K562 (cell line): ENCODE measurements around the gene TMEM141. TPM values are rescaled to one million over a fixed set of nuclear protein-coding genes. Genes with fewer than 3 reads are reported as not detected.

Source experiments
- ATAC-seq: fragments of 200-7000 bp; cut with Tn5 transposase; 3 replicates; pipeline ENCODE4 v1.9.1; 2020; ENCODE audit warnings: moderate library complexity
- BruUV-seq: library from RNA; stranded (reverse); fragments of 400-500 nt; replicated peaks from 2 replicates; lab custom pipeline; 2021; lab: Mats Ljungman, UMichigan
- CTCF ChIA-PET: fragments of 300-600 bp; formaldehyde crosslinking; extraction: SDS; loops from one replicate; lab custom pipeline; 2021; ENCODE audit warnings: low intra/inter-chr PET ratio; lab: Yijun Ruan, JAX
- POLR2A ChIA-PET: fragments of 300-600, 350-650 bp; sonication (Branson Sonifier 250); formaldehyde crosslinking; extraction: SDS; loops from one replicate; lab custom pipeline; 2021; ENCODE audit warnings: antibody characterized with exemption, inconsistent platforms; lab: Yijun Ruan, JAX
- DNase-seq, 4 experiments: peaks; one replicate each; pipeline versions ENCODE4 v3.0.0 to v3.0.0-alpha.2; 2011 to 2018; ENCODE audit warnings: low spot score in 3 of 4, mixed read lengths in 3 of 4; ENCODE audit errors: extremely low read depth in 1 of 4
- FAIRE-seq: peaks from 2 replicates; lab custom pipeline; 2011; peaks lifted over from hg19 to GRCh38; lab: Jason Lieb, UNC
- H2AFZ ChIP-seq: 2 replicates; pipeline ENCODE4 v1.6.0; 2011; ENCODE audit warnings: low read depth, low read length, control low read depth, inconsistent platforms
- H3K27ac ChIP-seq: fragments of 200-600 bp; 3 replicates; pipeline ENCODE4 v1.8.0; 2011; ENCODE audit warnings: low read depth, mild to moderate bottlenecking, control low read depth, inconsistent platforms, low read length, moderate library complexity, mixed read lengths; ENCODE audit errors: extremely low read depth
- H3K27me3 ChIP-seq, 2 experiments: fragments of 300-600 bp in 1 of 2; 2 replicates in 1 of 2; 3 replicates in 1 of 2; pipeline versions ENCODE4 v1.6.0 to v1.8.0; 2011; ENCODE audit warnings: inconsistent platforms in 2 of 2, low read length in 2 of 2, mild to moderate bottlenecking in 1 of 2, mixed read lengths in 1 of 2, moderate library complexity in 1 of 2; ENCODE audit not compliant: control insufficient read depth in 2 of 2, insufficient read depth in 2 of 2
- H3K36me3 ChIP-seq: fragments of 300-600 bp; 3 replicates; pipeline ENCODE4 v1.8.0; 2011; ENCODE audit warnings: mild to moderate bottlenecking, low read length, inconsistent platforms; ENCODE audit not compliant: control insufficient read depth, insufficient read depth
- H3K4me1 ChIP-seq, 2 experiments: fragments of 200-600 bp in 1 of 2; replicated peaks in 1 of 2; 2 replicates in 1 of 2; 3 replicates in 1 of 2; pipeline versions ENCODE4 v1.5.1 to v1.8.0; 2011; ENCODE audit warnings: inconsistent platforms in 2 of 2, low read length in 2 of 2, mild to moderate bottlenecking in 1 of 2, mixed read lengths in 1 of 2, moderate library complexity in 1 of 2; ENCODE audit not compliant: control insufficient read depth in 2 of 2, insufficient read depth in 2 of 2
- H3K4me2 ChIP-seq: 2 replicates; pipeline ENCODE4 v1.6.1; 2011; ENCODE audit warnings: low read length, control low read depth, inconsistent platforms, mixed read lengths; ENCODE audit not compliant: insufficient read depth
- H3K4me3 ChIP-seq: fragments of 200-600 bp; sonication (generic), shearing (Covaris generic); 2 replicates; pipeline ENCODE4 v1.5.1; 2016; ENCODE audit warnings: control low read depth, inconsistent platforms
- H3K79me2 ChIP-seq: fragments of 200-600 bp; 3 replicates; pipeline ENCODE4 v1.8.0; 2011; ENCODE audit warnings: low read length, inconsistent platforms; ENCODE audit not compliant: control insufficient read depth, insufficient read depth
- H3K9ac ChIP-seq, 2 experiments: 2 replicates each; pipeline versions ENCODE4 v1.6.0 to v1.6.1; 2011; ENCODE audit warnings: low read depth in 2 of 2, low read length in 2 of 2, control low read depth in 1 of 2, inconsistent platforms in 1 of 2, mild to moderate bottlenecking in 1 of 2, mixed read lengths in 1 of 2; ENCODE audit not compliant: insufficient read depth in 1 of 2
- H3K9me1 ChIP-seq: one replicate; pipeline ENCODE4 v1.6.0; 2011; ENCODE audit warnings: inconsistent platforms, mild to moderate bottlenecking, low read length, moderate library complexity; ENCODE audit not compliant: control insufficient read depth, insufficient read depth
- H3K9me3 ChIP-seq: replicated peaks from 2 replicates; pipeline ENCODE4 v1.5.1; 2011; ENCODE audit warnings: low read depth, low read length, inconsistent platforms; ENCODE audit not compliant: control insufficient read depth, insufficient read depth
- H4K20me1 ChIP-seq: replicated peaks from 2 replicates; pipeline ENCODE4 v1.6.1; 2011; ENCODE audit warnings: low read length, inconsistent platforms, mixed read lengths; ENCODE audit not compliant: control insufficient read depth, insufficient read depth
- CBFA2T2 ChIP-seq: fragments of 450-650 bp; conservative IDR thresholded peaks from 2 replicates; pipeline ENCODE4 v1.6.1; 2017; ENCODE audit warnings: mild to moderate bottlenecking
- CBFA2T3 ChIP-seq: fragments of 450-650 bp; IDR thresholded peaks from 2 replicates; pipeline ENCODE4 v1.6.1; 2017
- CBX3 ChIP-seq, 2 experiments: IDR thresholded peaks; 1 replicate in 1 of 2; 2 replicates in 1 of 2; pipeline ENCODE4 v1.6.1; 2012; ENCODE audit warnings: inconsistent platforms in 2 of 2, low read length in 2 of 2, borderline replicate concordance in 1 of 2, control low read depth in 1 of 2
- CBX5 ChIP-seq: IDR thresholded peaks from 2 replicates; pipeline ENCODE4 v1.6.1; 2014; ENCODE audit warnings: low read depth, borderline replicate concordance
- CHD2 ChIP-seq: IDR thresholded peaks from 2 replicates; pipeline ENCODE4 v1.6.1; 2011; ENCODE audit warnings: low read depth, low read length
- CREM ChIP-seq: IDR thresholded peaks from 2 replicates; pipeline ENCODE4 v1.6.1; 2014; ENCODE audit warnings: antibody characterized with exemption, low read depth
- FOXJ2 ChIP-seq: fragments of 200-800 bp; sonication (Bioruptor generic); IDR thresholded peaks from 2 replicates; pipeline ENCODE4 v1.6.1; 2016; ENCODE audit warnings: missing genetic modification characterization, missing compliant biosample characterization
- GATAD2A ChIP-seq: fragments of 450-650 bp; IDR thresholded peaks from 2 replicates; pipeline ENCODE4 v1.6.1; 2017
- GTF2B ChIP-seq: IDR thresholded peaks from 2 replicates; pipeline ENCODE4 v1.6.1; 2011; ENCODE audit not compliant: insufficient read length; ENCODE audit errors: extremely low read depth
- MAFK ChIP-seq: IDR thresholded peaks from 2 replicates; pipeline ENCODE4 v1.6.1; 2011; ENCODE audit warnings: low read length, improper control_type of control experiment
- MAX ChIP-seq: sonication (generic); formaldehyde crosslinking; IDR thresholded peaks from 2 replicates; pipeline ENCODE4 v1.9.0; 2022; ENCODE audit warnings: mild to moderate bottlenecking, missing genetic modification reagents
- MAZ ChIP-seq, 2 experiments: fragments of 450-650 bp in 1 of 2; sonication (generic) in 1 of 2; formaldehyde crosslinking; IDR thresholded peaks in 1 of 2; conservative IDR thresholded peaks in 1 of 2; 2 replicates each; pipeline versions ENCODE4 v1.4.0 to v1.5.0; 2020; ENCODE audit warnings: mild to moderate bottlenecking in 1 of 2, missing genetic modification reagents in 1 of 2
- NFE2 ChIP-seq: IDR thresholded peaks from 2 replicates; pipeline ENCODE4 v1.6.1; 2014; ENCODE audit warnings: antibody characterized with exemption, low read depth
- NKRF ChIP-seq: fragments of 450-650 bp; IDR thresholded peaks from 2 replicates; pipeline ENCODE4 v1.6.1; 2016; ENCODE audit warnings: borderline replicate concordance
- TEAD1 ChIP-seq, 2 experiments: fragments of 450-650 bp in 1 of 2; sonication (generic) in 1 of 2; formaldehyde crosslinking; IDR thresholded peaks; 2 replicates each; pipeline versions ENCODE4 v1.4.0 to v1.8.0; 2020 to 2022; ENCODE audit warnings: mild to moderate bottlenecking in 2 of 2, missing genetic modification reagents in 1 of 2
- TRIM24 ChIP-seq, 2 experiments: fragments of 450-650 bp; IDR thresholded peaks; 2 replicates each; pipeline ENCODE4 v1.6.1; 2016
- YY1 ChIP-seq, 3 experiments: IDR thresholded peaks; 2 replicates each; pipeline ENCODE4 v1.6.1; 2011; ENCODE audit warnings: low read length in 2 of 3, mild to moderate bottlenecking in 2 of 3, moderate library complexity in 2 of 3, borderline replicate concordance in 1 of 3, control low read depth in 1 of 3, low read depth in 1 of 3; ENCODE audit not compliant: insufficient read depth in 3 of 3, insufficient replicate concordance in 2 of 3, control insufficient read depth in 1 of 3, insufficient read length in 1 of 3; ENCODE audit errors: extremely low read depth in 1 of 3
- ZNF77 ChIP-seq: fragments of 250-450 bp; sonication (Bioruptor Pico); IDR thresholded peaks from 2 replicates; pipeline ENCODE4 v1.5.0; 2020
- WGBS: fragments of 100-300 bp; shearing (Covaris generic); methylation state at CpG from one replicate; pipeline ENCODE4 v1.1.6; 2016; ENCODE audit warnings: low coverage, mixed read lengths; ENCODE audit not compliant: insufficient coverage; ENCODE audit errors: missing lambda C conversion rate; 5-methylcytosine and 5-hydroxymethylcytosine counted together
- in situ Hi-C: fragments of 300-500 bp; cut with MboI; formaldehyde crosslinking; loops from 4 replicates; pipeline ENCODE4 v1.15.0; 2018; ENCODE audit warnings: inconsistent platforms, mixed read lengths
- intact Hi-C: fragments of 100-400 bp; cut with micrococcal nuclease; formaldehyde crosslinking; loops from 2 replicates; pipeline ENCODE4 v1.14.2; 2022
- polyA plus RNA-seq, 8 experiments: library from polyadenylated mRNA; depleted of rRNA in 4 of 8; stranded (reverse) in 5 of 8; unstranded in 3 of 8; fragments of >200 nt; fragmentation: Nextera tagmentation in 2 of 8; fragmentation: Illumina TruSeq in 1 of 8; extraction: Ambion mirVana in 2 of 8; extraction: Trizol in 1 of 8; gene quantifications; 2 replicates each; pipeline versions ENCODE4 v1.2.1 to v1.2.3, GENCODE V29; 2011 to 2014; ENCODE audit warnings: inconsistent platforms in 1 of 8, missing spikeins in 1 of 8
- total RNA-seq, 7 experiments: library from RNA; depleted of rRNA in 6 of 7; stranded (reverse); fragments of >200 nt in 6 of 7; fragmentation: Illumina TruSeq in 2 of 7; extraction: Trizol in 2 of 7; gene quantifications; 2 replicates each; pipeline versions ENCODE4 v1.2.1 to v1.2.3, GENCODE V29; 2011 to 2021; ENCODE audit warnings: low replicate concordance in 1 of 7

TMEM141 gene
- total and polyA plus RNA-seq, 9 of the 15 experiments (the other 6 are each of a cell fraction or from before 2014, with no cell fraction given), result 21.5 to 123 (median 74.8) TPM

- no peaks in the 10 kb centered on the region for H3K9me1 ChIP-seq
- H3K79me2 ChIP-seq, result no peaks in the 10 kb centered on the region
- peak; percentile 62 for FAIRE-seq
- ATAC-seq, result peak; percentile 94
- H3K9ac ChIP-seq, result no peak overlapping the region
- intact Hi-C loops (no loop called here), in situ Hi-C loops (loop anchor here (5.0 kb wide), 1 partner anchor 264 kb away; no protein-coding TSS in a partner anchor)
- no TSS peak for BruUV-seq
- no peaks in the 10 kb centered on the region for H3K36me3 ChIP-seq
- peaks cover 11% of the 10 kb centered on the region for H3K9me3 ChIP-seq
- WGBS, result 45% methylated on average over 7 of the region's 7 CpGs
- peaks cover 0 to 8% of the 10 kb centered on the region in 2 experiments; a peak in 3 of 5 replicates for H3K4me1 ChIP-seq
- no peak overlapping the region for H3K4me3 ChIP-seq
- no peaks in the 10 kb centered on the region for H3K27me3 ChIP-seq
- H3K27ac ChIP-seq, result no peak overlapping the region
- ChIA-PET CTCF (no interaction called here), POLR2A (no interaction called here)
- H4K20me1 ChIP-seq, result no peaks in the 10 kb centered on the region
- peak; percentile 66 to 78 (median 72) for DNase-seq
- no peak overlapping the region for H3K4me2 ChIP-seq
- peak overlapping the region; percentile 94 for H2AFZ ChIP-seq
- TF ChIP-seq MAZ (CRISPR knock-in tag; conservative IDR thresholded peaks at IDR 0.05 in 1 of 2, IDR thresholded peaks at IDR 0.05 in 1 of 2), result no peak
- TF ChIP-seq ZNF77 (CRISPR knock-in tag), result no peak
- TF ChIP-seq NFE2, result no peak
- no peak for TF ChIP-seq GATAD2A
- TF ChIP-seq TRIM24 (IDR thresholded peaks at IDR 0.05), result peak in 1 of 2 experiments; percentile 62; a peak in 1 of 4 replicates
- peak; percentile 58 for TF ChIP-seq CBFA2T2
- no peak for TF ChIP-seq TEAD1 (CRISPR knock-in tag; IDR thresholded peaks at IDR 0.05)
- TF ChIP-seq CBX3 (IDR thresholded peaks at IDR 0.05; ENCODE audit: borderline replicate concordance in 1 of 2, low read length in 2 of 2), result peak in 1 of 2 experiments; percentile 85; a peak in 1 of 3 replicates
- no peak for TF ChIP-seq NKRF
- TF ChIP-seq CREM, result 0 out of 2 replicates have a peak, but pooled peaks have one; percentile 44
- no peak for TF ChIP-seq MAFK
- no peak for TF ChIP-seq GTF2B
- TF ChIP-seq MAX, result peak; percentile 46
- no peak for TF ChIP-seq CBFA2T3
- peak; percentile 91 for TF ChIP-seq CBX5
- peak; percentile 80 to 96 (median 81) for TF ChIP-seq YY1 (IDR thresholded peaks at IDR 0.05; ENCODE audit: borderline replicate concordance in 1 of 3, control insufficient read depth in 1 of 3, extremely low read depth in 1 of 3, insufficient read depth in 3 of 3, insufficient read length in 1 of 3, insufficient replicate concordance in 2 of 3, low read depth in 1 of 3, low read length in 2 of 3)
- no peak for TF ChIP-seq FOXJ2 (tag)
- peak; percentile 21; the same call in 1 of the 2 replicates for TF ChIP-seq CHD2
Measured at GRCh38 chr9:136773386-136774044, 17.6 kb upstream of the TMEM141 start.
